HCT116 (cell line): ENCODE results near the gene F7. TPM values are rescaled to one million over a fixed set of nuclear protein-coding genes. Genes with fewer than 3 reads are reported as not detected.

Experiments
- ATAC-seq: fragments of 200-7000 bp; cut with Tn5 transposase; 2 replicates; pipeline ENCODE4 v1.9.1; 2020; ENCODE audit warnings: mild to moderate bottlenecking, moderate library complexity
- BruUV-seq: library from RNA; stranded (reverse); fragments of 400-500 nt; replicated peaks from 2 replicates; lab custom pipeline; 2021; lab: Mats Ljungman, UMichigan
- CTCF ChIA-PET: fragments of 300-600 bp; sonication (Branson Sonifier 250); formaldehyde crosslinking; loops from one replicate; lab custom pipeline; 2021; ENCODE audit warnings: antibody characterized with exemption; lab: Charles Lee
- POLR2A ChIA-PET: fragments of 300-600, 350-600 bp; sonication (Branson Sonifier 250); formaldehyde crosslinking; loops from one replicate; lab custom pipeline; 2021; ENCODE audit warnings: antibody characterized with exemption; lab: Charles Lee
- RAD21 ChIA-PET, 2 experiments: fragments of 300-600 bp; sonication (Branson Sonifier 250); formaldehyde crosslinking; loops; one replicate each; lab custom pipeline; 2023; ENCODE audit warnings: low total read pairs in 2 of 2; ENCODE audit not compliant: uncharacterized antibody in 2 of 2, unreplicated experiment in 2 of 2, low non-redundant PET in 1 of 2; lab: Charles Lee
- DNase-seq: peaks from one replicate; pipeline ENCODE4 v3.0.0-alpha.2; 2010; ENCODE audit warnings: low read depth, low spot score
- H2AFZ ChIP-seq: fragments of 200-600 bp; shearing (Covaris generic), sonication (generic); 2 replicates; pipeline ENCODE4 v1.6.1; 2017; ENCODE audit warnings: low read depth, mixed run types, mixed read lengths, antibody characterized with exemption, low read length; ENCODE audit not compliant: poor library complexity, severe bottlenecking
- H3K27ac ChIP-seq: 2 replicates; pipeline ENCODE4 v1.5.1; 2012; ENCODE audit warnings: low read depth, low read length
- H3K27me3 ChIP-seq: fragments of 200-600 bp; sonication (generic); 2 replicates; pipeline ENCODE4 v1.6.1; 2016; ENCODE audit warnings: mixed run types, low read length, mixed read lengths; ENCODE audit not compliant: insufficient read depth
- H3K36me3 ChIP-seq, 2 experiments: fragments of 200-500 bp in 1 of 2; fragments of 200-600 bp in 1 of 2; sonication (Bioruptor generic) in 1 of 2; sonication (generic) in 1 of 2; 2 replicates each; pipeline versions ENCODE4 v1.5.1 to v1.6.1; 2014 to 2016; ENCODE audit warnings: low read length in 2 of 2, inconsistent platforms in 1 of 2, mixed read lengths in 1 of 2, mixed run types in 1 of 2; ENCODE audit not compliant: insufficient read depth in 2 of 2, control insufficient read depth in 1 of 2
- H3K4me1 ChIP-seq, 2 experiments: fragments of 200-600 bp in 1 of 2; sonication (generic) in 1 of 2; 2 replicates each; pipeline versions ENCODE4 v1.5.1 to v1.6.1; 2012 to 2017; ENCODE audit warnings: low read length in 2 of 2, inconsistent platforms in 1 of 2, mild to moderate bottlenecking in 1 of 2, mixed read lengths in 1 of 2, mixed run types in 1 of 2, moderate library complexity in 1 of 2; ENCODE audit not compliant: insufficient read depth in 2 of 2, control insufficient read depth in 1 of 2
- H3K4me2 ChIP-seq: fragments of 200-600 bp; sonication (generic); 2 replicates; pipeline ENCODE4 v1.6.1; 2017; ENCODE audit warnings: mixed run types, low read length, mixed read lengths
- H3K4me3 ChIP-seq, 2 experiments: fragments of 200-600 bp in 1 of 2; sonication (generic) in 1 of 2; replicated peaks in 1 of 2; 2 replicates each; pipeline ENCODE4 v1.5.1; 2011 to 2016; ENCODE audit warnings: low read length in 2 of 2, control low read depth in 1 of 2, low read depth in 1 of 2, mild to moderate bottlenecking in 1 of 2, mixed read lengths in 1 of 2, mixed run types in 1 of 2
- H3K79me2 ChIP-seq: fragments of 200-600 bp; sonication (generic); 2 replicates; pipeline ENCODE4 v1.6.1; 2017; ENCODE audit warnings: mild to moderate bottlenecking, mixed run types, low read length, moderate library complexity, mixed read lengths; ENCODE audit not compliant: insufficient read depth
- H3K9ac ChIP-seq: fragments of 200-600 bp; sonication (generic); 2 replicates; pipeline ENCODE4 v1.6.1; 2016; ENCODE audit warnings: low read length, mixed read lengths
- H3K9me2 ChIP-seq: fragments of 200-600 bp; sonication (generic), shearing (Covaris generic); 2 replicates; pipeline ENCODE4 v1.6.1; 2017; ENCODE audit warnings: mixed run types, mild to moderate bottlenecking, moderate library complexity; ENCODE audit not compliant: insufficient read depth
- H3K9me3 ChIP-seq, 2 experiments: fragments of 200-500 bp in 1 of 2; fragments of 200-600 bp in 1 of 2; sonication (Bioruptor generic) in 1 of 2; sonication (generic) in 1 of 2; 2 replicates each; pipeline ENCODE4 v1.6.1; 2014 to 2017; ENCODE audit warnings: low read length in 2 of 2, mixed read lengths in 2 of 2, inconsistent platforms in 1 of 2, low read depth in 1 of 2, mild to moderate bottlenecking in 1 of 2, mixed run types in 1 of 2, moderate library complexity in 1 of 2; ENCODE audit not compliant: control insufficient read depth in 1 of 2, insufficient read depth in 1 of 2
- H4K20me1 ChIP-seq: fragments of 200-600 bp; sonication (generic), shearing (Covaris generic); 2 replicates; pipeline ENCODE4 v1.6.1; 2017; ENCODE audit warnings: mixed run types, mild to moderate bottlenecking, moderate library complexity; ENCODE audit not compliant: insufficient read depth
- CEBPB ChIP-seq: IDR thresholded peaks from 2 replicates; pipeline ENCODE4 v1.6.1; 2012; ENCODE audit warnings: low read depth
- ELF1 ChIP-seq: IDR thresholded peaks from 2 replicates; pipeline ENCODE4 v1.6.1; 2012; ENCODE audit warnings: low read depth, borderline replicate concordance
- EZH2 ChIP-seq: fragments of 200-600 bp; sonication (generic); IDR thresholded peaks from 2 replicates; pipeline ENCODE4 v1.6.1; 2017; ENCODE audit warnings: antibody characterized with exemption, mixed run types
- RAD21 ChIP-seq: IDR thresholded peaks from 2 replicates; pipeline ENCODE4 v1.6.1; 2012; ENCODE audit warnings: low read depth, mild to moderate bottlenecking
- SIN3A ChIP-seq: IDR thresholded peaks from 2 replicates; pipeline ENCODE4 v1.6.1; 2012; ENCODE audit warnings: low read depth
- SP1 ChIP-seq: IDR thresholded peaks from 2 replicates; pipeline ENCODE4 v1.6.1; 2012; ENCODE audit warnings: low read depth
- SRF ChIP-seq: IDR thresholded peaks from 2 replicates; pipeline ENCODE4 v1.6.1; 2012; ENCODE audit warnings: low read depth
- intact Hi-C: fragments of 100-400 bp; cut with micrococcal nuclease; formaldehyde crosslinking; loops from 2 replicates; pipeline ENCODE4 v1.10.0; 2022
- total RNA-seq: library from RNA; stranded (reverse); gene quantifications from one replicate; pipeline ENCODE4 v1.2.1, GENCODE V29; 2021; ENCODE audit not compliant: unreplicated experiment
- TF ChIP-seq, protein P1 (sequence below): IDR thresholded peaks from 2 replicates; pipeline ENCODE4 v1.6.1; 2012
- TF ChIP-seq, protein P2 (sequence below): IDR thresholded peaks from 2 replicates; pipeline ENCODE4 v1.6.1; 2012; ENCODE audit warnings: low read depth
- TF ChIP-seq, protein P3 (sequence below): IDR thresholded peaks from 2 replicates; pipeline ENCODE4 v1.6.1; 2012
- TF ChIP-seq, protein P4 (sequence below): IDR thresholded peaks from 2 replicates; pipeline ENCODE4 v1.6.1; 2011; ENCODE audit warnings: mild to moderate bottlenecking, low read length, moderate library complexity; ENCODE audit not compliant: insufficient replicate concordance; ENCODE audit errors: extremely low read depth

F7 gene
- total RNA-seq, 1 experiment from 2014 or later: not detected

GRCh38 chr13:113121183-113121927 lies 15.8 kb downstream of the F7 start:
- peaks cover 4 to 21% of the 10 kb centered on the region in 2 experiments; a peak in 3 of 4 replicates for H3K4me1 ChIP-seq
- no peak overlapping the region for H3K27ac ChIP-seq
- H3K9me3 ChIP-seq: no peaks in the 10 kb centered on the region
- ChIA-PET POLR2A (no interaction called here), RAD21 (no interaction called here), CTCF (no interaction called here)
- H3K27me3 ChIP-seq: 0 out of 2 replicates have a peak, but pooled peaks cover 4% of the 10 kb centered on the region
- no peaks in the 10 kb centered on the region for H3K79me2 ChIP-seq
- H3K4me2 ChIP-seq: no peak overlapping the region
- DNase-seq (no peak), ATAC-seq (no peak)
- no peak overlapping the region for H2AFZ ChIP-seq
- no peaks in the 10 kb centered on the region for H4K20me1 ChIP-seq
- TF ChIP-seq ELF1 (no peak), SRF (no peak), SIN3A (no peak), RAD21 (no peak), SP1 (no peak), CEBPB (no peak), EZH2 (no peak)
- TF ChIP-seq, protein P1, sequence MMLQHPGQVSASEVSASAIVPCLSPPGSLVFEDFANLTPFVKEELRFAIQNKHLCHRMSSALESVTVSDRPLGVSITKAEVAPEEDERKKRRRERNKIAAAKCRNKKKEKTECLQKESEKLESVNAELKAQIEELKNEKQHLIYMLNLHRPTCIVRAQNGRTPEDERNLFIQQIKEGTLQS: no peak
- TF ChIP-seq, protein P2, sequence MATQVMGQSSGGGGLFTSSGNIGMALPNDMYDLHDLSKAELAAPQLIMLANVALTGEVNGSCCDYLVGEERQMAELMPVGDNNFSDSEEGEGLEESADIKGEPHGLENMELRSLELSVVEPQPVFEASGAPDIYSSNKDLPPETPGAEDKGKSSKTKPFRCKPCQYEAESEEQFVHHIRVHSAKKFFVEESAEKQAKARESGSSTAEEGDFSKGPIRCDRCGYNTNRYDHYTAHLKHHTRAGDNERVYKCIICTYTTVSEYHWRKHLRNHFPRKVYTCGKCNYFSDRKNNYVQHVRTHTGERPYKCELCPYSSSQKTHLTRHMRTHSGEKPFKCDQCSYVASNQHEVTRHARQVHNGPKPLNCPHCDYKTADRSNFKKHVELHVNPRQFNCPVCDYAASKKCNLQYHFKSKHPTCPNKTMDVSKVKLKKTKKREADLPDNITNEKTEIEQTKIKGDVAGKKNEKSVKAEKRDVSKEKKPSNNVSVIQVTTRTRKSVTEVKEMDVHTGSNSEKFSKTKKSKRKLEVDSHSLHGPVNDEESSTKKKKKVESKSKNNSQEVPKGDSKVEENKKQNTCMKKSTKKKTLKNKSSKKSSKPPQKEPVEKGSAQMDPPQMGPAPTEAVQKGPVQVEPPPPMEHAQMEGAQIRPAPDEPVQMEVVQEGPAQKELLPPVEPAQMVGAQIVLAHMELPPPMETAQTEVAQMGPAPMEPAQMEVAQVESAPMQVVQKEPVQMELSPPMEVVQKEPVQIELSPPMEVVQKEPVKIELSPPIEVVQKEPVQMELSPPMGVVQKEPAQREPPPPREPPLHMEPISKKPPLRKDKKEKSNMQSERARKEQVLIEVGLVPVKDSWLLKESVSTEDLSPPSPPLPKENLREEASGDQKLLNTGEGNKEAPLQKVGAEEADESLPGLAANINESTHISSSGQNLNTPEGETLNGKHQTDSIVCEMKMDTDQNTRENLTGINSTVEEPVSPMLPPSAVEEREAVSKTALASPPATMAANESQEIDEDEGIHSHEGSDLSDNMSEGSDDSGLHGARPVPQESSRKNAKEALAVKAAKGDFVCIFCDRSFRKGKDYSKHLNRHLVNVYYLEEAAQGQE: no peak
- TF ChIP-seq, protein P3, sequence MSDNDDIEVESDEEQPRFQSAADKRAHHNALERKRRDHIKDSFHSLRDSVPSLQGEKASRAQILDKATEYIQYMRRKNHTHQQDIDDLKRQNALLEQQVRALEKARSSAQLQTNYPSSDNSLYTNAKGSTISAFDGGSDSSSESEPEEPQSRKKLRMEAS: no peak
- TF ChIP-seq, protein P4, sequence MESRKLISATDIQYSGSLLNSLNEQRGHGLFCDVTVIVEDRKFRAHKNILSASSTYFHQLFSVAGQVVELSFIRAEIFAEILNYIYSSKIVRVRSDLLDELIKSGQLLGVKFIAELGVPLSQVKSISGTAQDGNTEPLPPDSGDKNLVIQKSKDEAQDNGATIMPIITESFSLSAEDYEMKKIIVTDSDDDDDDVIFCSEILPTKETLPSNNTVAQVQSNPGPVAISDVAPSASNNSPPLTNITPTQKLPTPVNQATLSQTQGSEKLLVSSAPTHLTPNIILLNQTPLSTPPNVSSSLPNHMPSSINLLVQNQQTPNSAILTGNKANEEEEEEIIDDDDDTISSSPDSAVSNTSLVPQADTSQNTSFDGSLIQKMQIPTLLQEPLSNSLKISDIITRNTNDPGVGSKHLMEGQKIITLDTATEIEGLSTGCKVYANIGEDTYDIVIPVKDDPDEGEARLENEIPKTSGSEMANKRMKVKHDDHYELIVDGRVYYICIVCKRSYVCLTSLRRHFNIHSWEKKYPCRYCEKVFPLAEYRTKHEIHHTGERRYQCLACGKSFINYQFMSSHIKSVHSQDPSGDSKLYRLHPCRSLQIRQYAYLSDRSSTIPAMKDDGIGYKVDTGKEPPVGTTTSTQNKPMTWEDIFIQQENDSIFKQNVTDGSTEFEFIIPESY: no peak
- no peak overlapping the region for H3K4me3 ChIP-seq
- H3K9ac ChIP-seq: no peak overlapping the region
- no peaks in the 10 kb centered on the region for H3K36me3 ChIP-seq
- intact Hi-C loops: loop anchor here (5.0 kb wide), 1 partner anchor 84 kb away; no protein-coding TSS in a partner anchor
- H3K9me2 ChIP-seq: no peaks in the 10 kb centered on the region
- no TSS peak for BruUV-seq
